ENCODE data around the gene SLAMF9.
A peak's percentile ranks its signal among the peaks of the same experiment; 100 is the strongest.

Gene SLAMF9

GRCh38 chr1:159916242-159917051 lies 37.6 kb downstream of the SLAMF9 start:
- no CpG with 5 or more reads among the region's 9 CpGs for WGBS, 2 donors (ENCODE audit: extremely low coverage in 2 of 2, insufficient read length in 2 of 2, insufficient replicate concordance in 1 of 2)
- no peak overlapping the region for H4K8ac ChIP-seq (ENCODE audit: low read depth, low read length)
- no peak overlapping the region for H3K9ac ChIP-seq (ENCODE audit: low read depth, low read length, poor library complexity)

GRCh38 chr1:159915571-159916241 lies 38.3 kb downstream of the SLAMF9 start:
- Histone ChIP-seq H3K27ac (replicated peaks; ENCODE audit: low read length) (peak overlapping the region; percentile 1), H2BK15ac (ENCODE audit: low read length) (no peak overlapping the region), H3K23ac (ENCODE audit: low read depth, low read length, poor library complexity) (no peak overlapping the region), H4K8ac (ENCODE audit: low read depth, low read length) (no peak overlapping the region), H3K9me3 (replicated peaks in 1 of 2; ENCODE audit: control insufficient read depth in 2 of 2, insufficient read depth in 1 of 2, low read depth in 1 of 2, low read length in 2 of 2) (no peaks in the 10 kb centered on the region), H2BK120ac (ENCODE audit: low read depth, low read length) (no peak overlapping the region), H3K36me3 (replicated peaks in 1 of 2; ENCODE audit: control insufficient read depth in 2 of 2, insufficient read depth in 2 of 2, low read length in 2 of 2) (no peaks in the 10 kb centered on the region), H3K18ac (ENCODE audit: low read length) (no peak overlapping the region), H3K4me1 (ENCODE audit: control insufficient read depth in 2 of 2, insufficient read depth in 1 of 2, low read depth in 1 of 2, low read length in 2 of 2) (peaks cover 15 to 23% of the 10 kb centered on the region in 2 donors), H2AK5ac (ENCODE audit: low read depth, low read length) (no peak overlapping the region), H3K14ac (ENCODE audit: low read length) (no peak overlapping the region), H3K4ac (ENCODE audit: low read length) (no peak overlapping the region), H3K27me3 (ENCODE audit: control insufficient read depth in 3 of 3, insufficient read depth in 3 of 3, low read depth in 1 of 3, low read length in 3 of 3) (peaks cover 0 to 4% (median 0%) of the 10 kb centered on the region in 3 experiments), H3K79me1 (ENCODE audit: low read depth, low read length) (no peaks in the 10 kb centered on the region), H2BK5ac (ENCODE audit: low read length) (peak overlapping the region; percentile 14), H3K4me3 (ENCODE audit: low read length in 2 of 2) (no peak overlapping the region), H2BK12ac (ENCODE audit: low read length) (no peak overlapping the region), H3K9ac (ENCODE audit: low read depth, low read length, poor library complexity) (no peak overlapping the region), H3K4me2 (ENCODE audit: insufficient read depth, low read length, poor library complexity, severe bottlenecking) (no peak overlapping the region), H2AFZ (ENCODE audit: low read length) (no peak overlapping the region), H4K91ac (ENCODE audit: low read depth, low read length, poor library complexity) (no peak overlapping the region)
- WGBS, 2 donors (ENCODE audit: extremely low coverage in 2 of 2, insufficient read length in 2 of 2, insufficient replicate concordance in 1 of 2) = no CpG with 5 or more reads among the region's 5 CpGs
- DNase-seq (ENCODE audit: low spot score) = no peak

More at GRCh38 chr1:159916242-159917051, 37.6 kb downstream of the SLAMF9 start:
- Histone ChIP-seq H3K27me3 (ENCODE audit: control insufficient read depth in 3 of 3, insufficient read depth in 3 of 3, low read depth in 1 of 3, low read length in 3 of 3) (peaks cover 0 to 4% (median 0%) of the 10 kb centered on the region in 3 experiments), H3K18ac (ENCODE audit: low read length) (peak overlapping the region; percentile 91), H3K14ac (ENCODE audit: low read length) (no peak overlapping the region), H3K4me2 (ENCODE audit: insufficient read depth, low read length, poor library complexity, severe bottlenecking) (no peak overlapping the region), H4K91ac (ENCODE audit: low read depth, low read length, poor library complexity) (no peak overlapping the region), H3K4ac (ENCODE audit: low read length) (peak overlapping the region; percentile 60), H2BK15ac (ENCODE audit: low read length) (no peak overlapping the region), H2AFZ (ENCODE audit: low read length) (no peak overlapping the region), H3K23ac (ENCODE audit: low read depth, low read length, poor library complexity) (no peak overlapping the region), H3K9me3 (replicated peaks in 1 of 2; ENCODE audit: control insufficient read depth in 2 of 2, insufficient read depth in 1 of 2, low read depth in 1 of 2, low read length in 2 of 2) (no peaks in the 10 kb centered on the region), H3K4me3 (ENCODE audit: low read length in 2 of 2) (no peak overlapping the region), H3K79me1 (ENCODE audit: low read depth, low read length) (no peaks in the 10 kb centered on the region), H3K27ac (replicated peaks; ENCODE audit: low read length) (peak overlapping the region; percentile 66), H2BK120ac (ENCODE audit: low read depth, low read length) (no peak overlapping the region), H2AK5ac (ENCODE audit: low read depth, low read length) (peak overlapping the region; percentile 94), H3K36me3 (replicated peaks in 1 of 2; ENCODE audit: control insufficient read depth in 2 of 2, insufficient read depth in 2 of 2, low read length in 2 of 2) (no peaks in the 10 kb centered on the region), H2BK12ac (ENCODE audit: low read length) (no peak overlapping the region), H2BK5ac (ENCODE audit: low read length) (no peak overlapping the region), H3K4me1 (ENCODE audit: control insufficient read depth in 2 of 2, insufficient read depth in 1 of 2, low read depth in 1 of 2, low read length in 2 of 2) (peaks cover 8 to 23% of the 10 kb centered on the region in 2 donors)
- peak; percentile 63 for DNase-seq (ENCODE audit: low spot score)

GRCh38 chr1:159914252-159915018 lies 39.6 kb downstream of the SLAMF9 start:
- Histone ChIP-seq H4K91ac (ENCODE audit: low read depth, low read length, poor library complexity) (no peak overlapping the region), H3K27ac (replicated peaks; ENCODE audit: low read length) (no peak overlapping the region), H2BK15ac (ENCODE audit: low read length) (peak overlapping the region; percentile 16), H3K4me3 (ENCODE audit: low read length in 2 of 2) (no peak overlapping the region), H2BK5ac (ENCODE audit: low read length) (no peak overlapping the region), H3K36me3 (replicated peaks in 1 of 2; ENCODE audit: control insufficient read depth in 2 of 2, insufficient read depth in 2 of 2, low read length in 2 of 2) (no peaks in the 10 kb centered on the region), H3K14ac (ENCODE audit: low read length) (no peak overlapping the region), H3K4ac (ENCODE audit: low read length) (no peak overlapping the region), H3K23ac (ENCODE audit: low read depth, low read length, poor library complexity) (no peak overlapping the region), H3K79me1 (ENCODE audit: low read depth, low read length) (no peaks in the 10 kb centered on the region), H3K9me3 (replicated peaks in 1 of 2; ENCODE audit: control insufficient read depth in 2 of 2, insufficient read depth in 1 of 2, low read depth in 1 of 2, low read length in 2 of 2) (no peaks in the 10 kb centered on the region), H3K27me3 (ENCODE audit: control insufficient read depth in 3 of 3, insufficient read depth in 3 of 3, low read depth in 1 of 3, low read length in 3 of 3) (peaks cover 0 to 4% (median 0%) of the 10 kb centered on the region in 3 experiments), H2BK120ac (ENCODE audit: low read depth, low read length) (no peak overlapping the region), H2AFZ (ENCODE audit: low read length) (no peak overlapping the region), H3K4me1 (ENCODE audit: control insufficient read depth in 2 of 2, insufficient read depth in 1 of 2, low read depth in 1 of 2, low read length in 2 of 2) (peaks cover 24 to 30% of the 10 kb centered on the region in 2 donors), H3K9ac (ENCODE audit: low read depth, low read length, poor library complexity) (peak overlapping the region; percentile 24), H3K4me2 (ENCODE audit: insufficient read depth, low read length, poor library complexity, severe bottlenecking) (no peak overlapping the region), H4K8ac (ENCODE audit: low read depth, low read length) (no peak overlapping the region), H3K18ac (ENCODE audit: low read length) (no peak overlapping the region), H2BK12ac (ENCODE audit: low read length) (no peak overlapping the region), H2AK5ac (ENCODE audit: low read depth, low read length) (peak overlapping the region; percentile 9)
- WGBS, 2 donors (ENCODE audit: extremely low coverage in 2 of 2, insufficient read length in 2 of 2, insufficient replicate concordance in 1 of 2) = no CpG with 5 or more reads among the region's 10 CpGs
- no peak for DNase-seq (ENCODE audit: low spot score)
